Measurements from ENCODE around the gene ARFGEF2. TPM values are rescaled to one million over a fixed set of nuclear protein-coding genes. Genes with fewer than 3 reads are reported as not detected.
"Not testable (repeated sequence)": the region's sequence is repeated elsewhere in the genome, so short reads cannot be mapped to it uniquely, and the experiment has no call there.

The ARFGEF2 gene
- total RNA-seq, 1 donor from 2014 or later: 21.9 TPM

DNA sequence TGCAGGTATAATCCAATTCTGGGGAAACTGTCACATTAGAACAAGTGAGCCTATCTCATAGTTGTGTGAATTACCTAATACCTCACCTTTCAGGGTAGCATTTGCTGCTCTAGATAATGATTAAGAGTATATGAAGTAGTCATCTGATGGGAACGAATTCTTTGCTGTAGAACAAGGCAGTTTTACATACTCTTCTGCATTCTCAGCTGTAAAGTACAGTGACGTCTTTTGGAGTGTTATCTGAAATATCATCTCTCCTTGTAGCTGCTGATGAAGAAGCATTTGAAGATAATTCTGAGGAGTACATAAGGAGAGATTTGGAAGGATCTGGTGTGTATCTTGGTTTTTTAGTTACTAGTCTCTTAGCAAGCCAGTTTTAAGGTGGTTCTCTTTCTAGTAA is 153.0 kb downstream of the ARFGEF2 start:
- H3K27me3 ChIP-seq: no peaks in the 10 kb centered on the region
- peaks cover 0 to 84% of the 10 kb centered on the region in 2 donors for H3K36me3 ChIP-seq
- H3K4me1 ChIP-seq: no peaks in the 10 kb centered on the region
- TF ChIP-seq POLR2A (IDR thresholded peaks at IDR 0.05) (no peak), POLR2AphosphoS5 (IDR thresholded peaks at IDR 0.05; ENCODE audit: insufficient read depth in 1 of 2, low read depth in 1 of 2) (no peak)
- TF ChIP-seq, protein P1, sequence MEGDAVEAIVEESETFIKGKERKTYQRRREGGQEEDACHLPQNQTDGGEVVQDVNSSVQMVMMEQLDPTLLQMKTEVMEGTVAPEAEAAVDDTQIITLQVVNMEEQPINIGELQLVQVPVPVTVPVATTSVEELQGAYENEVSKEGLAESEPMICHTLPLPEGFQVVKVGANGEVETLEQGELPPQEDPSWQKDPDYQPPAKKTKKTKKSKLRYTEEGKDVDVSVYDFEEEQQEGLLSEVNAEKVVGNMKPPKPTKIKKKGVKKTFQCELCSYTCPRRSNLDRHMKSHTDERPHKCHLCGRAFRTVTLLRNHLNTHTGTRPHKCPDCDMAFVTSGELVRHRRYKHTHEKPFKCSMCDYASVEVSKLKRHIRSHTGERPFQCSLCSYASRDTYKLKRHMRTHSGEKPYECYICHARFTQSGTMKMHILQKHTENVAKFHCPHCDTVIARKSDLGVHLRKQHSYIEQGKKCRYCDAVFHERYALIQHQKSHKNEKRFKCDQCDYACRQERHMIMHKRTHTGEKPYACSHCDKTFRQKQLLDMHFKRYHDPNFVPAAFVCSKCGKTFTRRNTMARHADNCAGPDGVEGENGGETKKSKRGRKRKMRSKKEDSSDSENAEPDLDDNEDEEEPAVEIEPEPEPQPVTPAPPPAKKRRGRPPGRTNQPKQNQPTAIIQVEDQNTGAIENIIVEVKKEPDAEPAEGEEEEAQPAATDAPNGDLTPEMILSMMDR (IDR thresholded peaks at IDR 0.05): no peak
- H3K9me3 ChIP-seq: no peaks in the 10 kb centered on the region
- no peak for DNase-seq (ENCODE audit: extremely low spot score in 2 of 2)
- no peak overlapping the region for H3K4me3 ChIP-seq
- intact Hi-C loops (cut with DNase I): no loop called here
- H3K27ac ChIP-seq: no peak overlapping the region

DNA sequence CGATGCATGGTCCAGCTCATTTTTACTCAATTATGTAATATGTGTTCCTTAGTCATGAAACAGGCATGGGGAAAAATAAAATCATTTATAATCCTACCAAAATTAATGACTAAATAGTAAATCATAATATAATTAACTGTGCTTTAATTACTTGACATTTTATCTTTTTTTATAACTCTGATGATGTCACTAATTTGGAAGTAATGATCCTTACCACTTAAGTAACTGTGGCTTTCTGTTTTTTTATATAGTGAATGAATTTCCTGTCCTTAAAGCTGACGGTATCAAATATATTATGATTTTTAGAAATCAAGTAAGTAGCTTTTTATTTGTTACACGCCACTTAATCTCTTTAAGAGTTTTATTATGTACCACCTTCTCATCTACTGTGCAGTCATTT is 156.8 kb downstream of the ARFGEF2 start:
- Histone ChIP-seq H3K36me3 (peaks cover 0 to 87% of the 10 kb centered on the region in 2 donors), H3K4me3 (no peak overlapping the region), H3K4me1 (no peaks in the 10 kb centered on the region), H3K27me3 (no peaks in the 10 kb centered on the region), H3K9me3 (no peaks in the 10 kb centered on the region), H3K27ac (no peak overlapping the region)
- DNase-seq (ENCODE audit: extremely low spot score in 2 of 2): no peak
- intact Hi-C loops (cut with DNase I): no loop called here
- no peak for TF ChIP-seq POLR2AphosphoS5 (IDR thresholded peaks at IDR 0.05; ENCODE audit: insufficient read depth in 1 of 2, low read depth in 1 of 2)

DNA sequence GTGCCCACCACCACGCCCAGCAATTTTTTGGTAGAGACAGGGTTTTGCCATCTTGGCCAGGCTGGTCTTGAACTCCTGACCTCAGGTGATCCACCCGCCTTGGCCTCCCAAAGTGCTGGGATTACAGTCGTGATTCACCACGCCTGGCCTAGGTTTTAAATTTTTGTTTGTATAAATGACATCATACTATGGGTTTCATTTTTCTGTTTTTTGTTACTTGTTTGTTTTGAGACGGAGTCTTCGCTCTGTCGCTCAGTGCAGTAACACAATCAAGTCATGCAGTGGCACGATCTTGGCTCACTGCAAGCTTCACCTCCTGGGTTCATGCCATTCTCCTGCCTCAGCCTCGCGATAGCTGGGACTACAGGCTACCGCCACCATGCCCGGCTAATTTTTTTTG is 160.8 kb downstream of the ARFGEF2 start:
- DNase-seq (ENCODE audit: extremely low spot score in 2 of 2); H3K27me3 ChIP-seq; intact Hi-C loops (cut with DNase I); H3K4me1 ChIP-seq; H3K9me3 ChIP-seq; H3K27ac ChIP-seq; H3K4me3 ChIP-seq: not testable (repeated sequence)
- peaks cover 0 to 83% of the 10 kb centered on the region in 2 donors for H3K36me3 ChIP-seq

Small RNA genes lying within 50 kb of the gene (small RNA-seq; reads per million reads assigned to genes)
- gene SNAP23P1: not detected

Other genes starting within 250 kb of the ARFGEF2 start
- gene PREX1, start 93.7 kb upstream of the ARFGEF2 start, total RNA-seq: 17.7 TPM
- 39.0 TPM for gene CSE1L, start 124.6 kb downstream of the ARFGEF2 start, total RNA-seq